Measurements from ENCODE around the gene PCDHGA10.

GRCh38 chr5:141392429-141393198 is 20.2 kb upstream of the PCDHGA10 start, which contains the start of gene PCDHGA8:
- TF ChIP-seq, protein P1, sequence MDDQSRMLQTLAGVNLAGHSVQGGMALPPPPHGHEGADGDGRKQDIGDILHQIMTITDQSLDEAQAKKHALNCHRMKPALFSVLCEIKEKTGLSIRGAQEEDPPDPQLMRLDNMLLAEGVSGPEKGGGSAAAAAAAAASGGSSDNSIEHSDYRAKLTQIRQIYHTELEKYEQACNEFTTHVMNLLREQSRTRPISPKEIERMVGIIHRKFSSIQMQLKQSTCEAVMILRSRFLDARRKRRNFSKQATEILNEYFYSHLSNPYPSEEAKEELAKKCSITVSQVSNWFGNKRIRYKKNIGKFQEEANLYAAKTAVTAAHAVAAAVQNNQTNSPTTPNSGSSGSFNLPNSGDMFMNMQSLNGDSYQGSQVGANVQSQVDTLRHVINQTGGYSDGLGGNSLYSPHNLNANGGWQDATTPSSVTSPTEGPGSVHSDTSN (IDR thresholded peaks at IDR 0.05) = no peak
- TF ChIP-seq, protein P2, sequence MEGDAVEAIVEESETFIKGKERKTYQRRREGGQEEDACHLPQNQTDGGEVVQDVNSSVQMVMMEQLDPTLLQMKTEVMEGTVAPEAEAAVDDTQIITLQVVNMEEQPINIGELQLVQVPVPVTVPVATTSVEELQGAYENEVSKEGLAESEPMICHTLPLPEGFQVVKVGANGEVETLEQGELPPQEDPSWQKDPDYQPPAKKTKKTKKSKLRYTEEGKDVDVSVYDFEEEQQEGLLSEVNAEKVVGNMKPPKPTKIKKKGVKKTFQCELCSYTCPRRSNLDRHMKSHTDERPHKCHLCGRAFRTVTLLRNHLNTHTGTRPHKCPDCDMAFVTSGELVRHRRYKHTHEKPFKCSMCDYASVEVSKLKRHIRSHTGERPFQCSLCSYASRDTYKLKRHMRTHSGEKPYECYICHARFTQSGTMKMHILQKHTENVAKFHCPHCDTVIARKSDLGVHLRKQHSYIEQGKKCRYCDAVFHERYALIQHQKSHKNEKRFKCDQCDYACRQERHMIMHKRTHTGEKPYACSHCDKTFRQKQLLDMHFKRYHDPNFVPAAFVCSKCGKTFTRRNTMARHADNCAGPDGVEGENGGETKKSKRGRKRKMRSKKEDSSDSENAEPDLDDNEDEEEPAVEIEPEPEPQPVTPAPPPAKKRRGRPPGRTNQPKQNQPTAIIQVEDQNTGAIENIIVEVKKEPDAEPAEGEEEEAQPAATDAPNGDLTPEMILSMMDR (IDR thresholded peaks at IDR 0.05) = peak; percentile 13; the same call in 1 of the 2 replicates
- TF ChIP-seq GABPA (IDR thresholded peaks at IDR 0.05; ENCODE audit: low read depth) (no peak), FOXJ3 (CRISPR knock-in tag; IDR thresholded peaks at IDR 0.05) (no peak), TEAD4 (IDR thresholded peaks at IDR 0.05; ENCODE audit: borderline replicate concordance, insufficient read depth) (no peak), TCF12 (IDR thresholded peaks at IDR 0.05) (no peak), TAF1 (IDR thresholded peaks at IDR 0.05; ENCODE audit: borderline replicate concordance, low read depth, low read length) (no peak), EZH2phosphoT487 (IDR thresholded peaks at IDR 0.05; ENCODE audit: borderline replicate concordance, low read depth) (no peak)

All from SK-N-SH (cell line).